GM20000 (cell line): ENCODE results near the gene C1orf56.
A peak's percentile ranks its signal among the peaks of the same experiment; 100 is the strongest.

Experiments used
- DNase-seq: peaks from one replicate; pipeline ENCODE4 v3.0.0; 2012; ENCODE audit warnings: low spot score
- TF ChIP-seq, protein P1 (sequence below): IDR thresholded peaks from 2 replicates; pipeline ENCODE4 v1.5.1; 2012; ENCODE audit warnings: mild to moderate bottlenecking, control low read depth; ENCODE audit errors: extremely low read depth, missing control alignments

The C1orf56 gene

DNA sequence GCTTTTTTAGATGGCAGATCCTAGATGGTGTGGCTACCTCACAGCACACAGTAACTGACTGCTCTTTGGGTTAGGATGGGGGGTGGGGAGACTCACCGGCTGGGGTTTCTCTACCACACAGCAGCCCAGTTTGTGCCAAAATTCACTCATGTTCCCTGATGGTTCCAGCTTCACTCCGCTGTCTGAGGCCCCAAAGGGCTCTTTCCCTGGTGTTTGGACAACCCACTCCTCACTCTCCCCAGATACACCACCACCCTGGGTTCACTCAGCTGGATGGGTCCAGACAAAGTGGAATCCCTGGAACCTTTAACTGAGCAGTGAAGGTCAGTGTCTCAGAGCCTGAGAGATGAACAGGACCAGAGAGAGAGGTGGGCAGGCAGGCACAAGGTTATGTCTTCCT is 8.0 kb downstream of the C1orf56 start:
- TF ChIP-seq, protein P1, sequence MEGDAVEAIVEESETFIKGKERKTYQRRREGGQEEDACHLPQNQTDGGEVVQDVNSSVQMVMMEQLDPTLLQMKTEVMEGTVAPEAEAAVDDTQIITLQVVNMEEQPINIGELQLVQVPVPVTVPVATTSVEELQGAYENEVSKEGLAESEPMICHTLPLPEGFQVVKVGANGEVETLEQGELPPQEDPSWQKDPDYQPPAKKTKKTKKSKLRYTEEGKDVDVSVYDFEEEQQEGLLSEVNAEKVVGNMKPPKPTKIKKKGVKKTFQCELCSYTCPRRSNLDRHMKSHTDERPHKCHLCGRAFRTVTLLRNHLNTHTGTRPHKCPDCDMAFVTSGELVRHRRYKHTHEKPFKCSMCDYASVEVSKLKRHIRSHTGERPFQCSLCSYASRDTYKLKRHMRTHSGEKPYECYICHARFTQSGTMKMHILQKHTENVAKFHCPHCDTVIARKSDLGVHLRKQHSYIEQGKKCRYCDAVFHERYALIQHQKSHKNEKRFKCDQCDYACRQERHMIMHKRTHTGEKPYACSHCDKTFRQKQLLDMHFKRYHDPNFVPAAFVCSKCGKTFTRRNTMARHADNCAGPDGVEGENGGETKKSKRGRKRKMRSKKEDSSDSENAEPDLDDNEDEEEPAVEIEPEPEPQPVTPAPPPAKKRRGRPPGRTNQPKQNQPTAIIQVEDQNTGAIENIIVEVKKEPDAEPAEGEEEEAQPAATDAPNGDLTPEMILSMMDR: no peak

DNA sequence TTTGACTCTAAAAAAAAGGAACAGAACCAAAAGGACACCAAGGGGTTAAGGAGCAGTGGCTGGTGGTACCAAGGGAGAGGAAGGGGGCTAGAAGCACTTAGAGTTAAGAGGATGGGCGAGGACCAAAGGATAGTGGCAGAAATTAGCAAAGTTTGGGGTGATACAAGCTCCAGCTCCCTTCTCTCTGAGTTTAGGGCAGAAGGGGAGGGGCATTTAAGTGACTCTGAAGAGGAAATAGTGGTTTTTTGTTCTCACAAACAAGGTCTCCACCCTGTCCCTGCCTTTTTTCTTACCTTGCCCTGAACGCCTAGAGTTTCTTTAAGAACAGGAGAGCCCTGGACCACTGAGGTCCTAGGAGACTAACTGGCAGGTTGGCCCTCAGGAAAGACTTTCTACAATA is 8.6 kb downstream of the C1orf56 start:
- DNase-seq: peak; percentile 40
- TF ChIP-seq, protein P1: no peak

More for the DNA sequence above, 8.0 kb downstream of the C1orf56 start:
- no peak for DNase-seq

DNA sequence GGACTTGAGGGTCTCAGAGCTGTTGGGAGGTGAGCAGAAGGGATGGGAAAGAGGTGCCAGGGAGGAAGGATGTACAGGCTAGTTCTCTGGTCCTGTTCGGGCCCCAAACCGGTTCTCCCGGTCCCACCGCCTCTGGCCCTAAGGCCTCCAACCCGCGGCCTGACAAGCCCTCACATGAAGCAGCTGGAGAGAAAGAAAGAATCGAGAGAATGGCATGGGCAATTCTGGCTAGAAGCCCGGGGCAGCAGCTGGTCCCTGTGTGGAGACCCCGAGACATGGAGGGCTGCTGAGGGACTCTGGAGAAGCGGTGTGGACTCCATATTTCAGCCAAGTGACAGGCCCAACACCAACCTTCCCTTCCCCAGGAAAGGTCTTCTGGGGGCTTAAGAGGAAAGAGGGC is 11.1 kb downstream of the C1orf56 start:
- no peak for DNase-seq
- TF ChIP-seq, protein P1: no peak

DNA sequence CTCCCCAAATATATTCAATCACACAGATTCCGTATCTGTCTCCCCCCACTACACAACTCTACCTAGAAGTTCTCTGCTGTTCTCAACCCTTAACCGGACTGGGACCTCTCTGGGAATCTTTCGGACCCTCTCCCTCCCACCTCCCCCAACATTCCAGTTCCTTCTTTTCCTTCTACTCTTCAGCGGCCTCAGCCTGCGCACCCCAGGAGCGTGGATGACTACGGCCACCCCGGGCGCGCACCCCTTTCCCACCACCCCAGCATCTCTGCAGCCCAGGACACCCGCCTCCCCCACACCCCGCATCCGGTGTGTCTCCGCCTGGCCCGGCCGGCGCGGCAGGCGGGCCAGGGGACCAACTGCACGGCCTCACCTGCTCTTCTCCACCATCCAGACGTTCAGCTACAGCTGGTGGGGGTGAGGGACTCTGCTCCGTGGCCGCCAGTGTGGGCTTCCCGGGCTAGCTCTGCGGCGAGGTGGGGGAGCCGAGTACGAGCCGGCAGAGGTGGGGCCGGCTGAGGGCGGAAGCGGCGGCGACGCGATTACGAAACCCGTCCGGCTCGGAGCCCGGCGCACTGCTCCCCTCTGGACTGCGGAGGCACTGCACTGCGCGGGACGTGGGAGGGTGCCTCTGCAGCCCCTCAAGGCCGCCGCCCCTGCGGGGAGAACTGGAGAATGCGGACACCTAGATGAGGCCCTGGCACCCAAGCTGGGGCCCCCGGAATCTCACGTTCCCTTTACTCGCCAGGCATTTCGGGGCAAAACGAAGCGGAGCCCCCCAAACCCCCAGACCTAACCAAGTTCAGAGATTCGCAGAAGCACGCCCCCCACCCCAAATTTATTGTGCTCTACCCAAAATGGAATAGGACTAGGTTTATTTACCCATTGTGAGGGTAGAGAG is 11.8 kb downstream of the C1orf56 start, which contains the start of gene CDC42SE1:
CDC42SE1 (minus strand) TSS at position 514 of the 898 bp plus-strand sequence. CDS start 3,892 bp downstream, outside the sequence.
- TF ChIP-seq, protein P1: peak; percentile 73
- DNase-seq: peak; percentile 92

DNA sequence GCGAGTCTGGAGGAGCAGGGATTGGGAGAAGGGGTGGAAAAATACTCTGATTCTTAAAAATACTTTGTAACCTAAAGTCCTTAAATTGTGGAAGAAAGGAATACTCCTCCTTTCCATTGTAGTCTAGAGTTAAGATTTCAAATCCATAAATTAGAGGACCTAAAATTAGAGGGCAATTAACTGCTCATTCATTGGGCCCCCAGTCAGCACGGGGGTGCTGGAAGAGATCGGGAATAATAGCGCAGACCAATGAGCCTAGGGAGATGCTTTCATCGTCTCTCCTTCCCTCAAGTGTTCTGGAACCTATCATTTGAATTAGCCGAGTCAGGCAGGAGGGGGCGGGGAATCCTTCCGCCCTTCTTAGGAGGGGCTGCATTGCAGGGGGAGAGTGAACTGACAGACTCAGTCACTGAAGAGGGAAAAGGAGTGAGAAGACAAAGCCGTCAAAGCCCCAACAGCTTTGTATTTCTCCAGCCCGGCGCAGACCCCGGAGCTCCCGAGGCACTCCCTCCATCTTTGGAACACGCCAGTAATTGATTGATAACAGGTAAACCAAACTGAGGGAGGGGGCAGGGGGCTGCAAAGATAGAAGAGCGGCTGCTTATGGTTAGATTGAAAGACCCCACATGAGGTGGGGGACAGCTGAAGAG is 12.6 kb downstream of the C1orf56 start, which contains the start of gene MLLT11:
MLLT11 (plus strand) TSS at position 391 of the 650 bp plus-strand sequence. CDS start 6,828 bp downstream, outside the sequence.
- peak; percentile 36 for DNase-seq
- TF ChIP-seq, protein P1: no peak

DNA sequence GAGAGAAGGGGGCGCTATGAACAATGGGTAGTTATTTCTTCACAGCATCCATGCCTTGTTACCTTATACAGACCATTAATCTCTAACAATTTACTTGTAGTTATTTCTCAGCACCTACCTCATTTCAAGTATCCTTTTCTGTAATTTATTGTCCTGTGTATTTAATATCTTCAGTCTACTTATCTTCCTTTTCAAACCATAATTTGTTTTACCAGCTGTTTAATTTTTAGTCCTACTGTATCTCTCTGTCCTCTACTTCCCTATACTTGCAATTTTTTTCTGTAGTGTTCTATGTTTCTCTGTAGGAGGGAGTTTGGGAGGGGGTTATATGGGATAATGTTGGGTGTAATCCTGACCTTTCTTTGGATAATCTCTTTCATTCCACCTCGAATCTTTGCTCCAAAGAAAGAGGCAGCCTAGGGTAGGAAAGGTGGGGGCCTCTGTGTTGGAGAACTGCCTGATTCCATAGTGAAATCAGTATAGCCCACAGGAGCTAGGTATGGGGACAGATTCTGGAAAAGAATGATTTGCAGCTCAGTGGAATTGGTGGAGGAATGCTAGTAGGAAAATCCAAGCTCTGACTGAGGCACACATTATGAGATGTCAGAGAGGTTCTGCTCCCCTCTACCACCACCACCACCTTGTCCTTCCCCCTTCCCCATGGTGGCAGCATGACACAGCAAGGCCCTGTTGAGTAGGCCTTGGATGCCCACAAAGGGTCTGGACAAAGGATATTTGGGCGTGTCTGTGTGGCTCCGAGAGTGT is 13.3 kb downstream of the C1orf56 start:
- TF ChIP-seq, protein P1: no peak
- no peak for DNase-seq
